KMS-11 (cell line): ENCODE data around the gene ASPG.

Experiments used
- H2AFZ ChIP-seq: fragments of 200-600 bp; sonication (generic); 2 replicates; pipeline ENCODE4 v1.6.1; 2016; ENCODE audit warnings: antibody characterized with exemption, mixed run types, low read depth
- H3K27ac ChIP-seq: fragments of 200-600 bp; sonication (generic); 2 replicates; pipeline ENCODE4 v1.6.1; 2016; ENCODE audit warnings: mild to moderate bottlenecking, mixed run types
- H3K27me3 ChIP-seq: fragments of 200-600 bp; sonication (generic); 2 replicates; pipeline ENCODE4 v1.6.1; 2017; ENCODE audit warnings: mild to moderate bottlenecking, low read depth, mixed run types, moderate library complexity; ENCODE audit not compliant: insufficient read depth
- H3K36me3 ChIP-seq: fragments of 200-600 bp; sonication (generic); 2 replicates; pipeline ENCODE4 v1.6.1; 2017; ENCODE audit warnings: mild to moderate bottlenecking, mixed run types; ENCODE audit not compliant: insufficient read depth
- H3K4me1 ChIP-seq: fragments of 200-600 bp; sonication (generic); 2 replicates; pipeline ENCODE4 v1.6.1; 2016; ENCODE audit warnings: mild to moderate bottlenecking, low read depth, mixed run types; ENCODE audit not compliant: poor library complexity, severe bottlenecking
- H3K4me2 ChIP-seq: fragments of 200-600 bp; sonication (generic); 2 replicates; pipeline ENCODE4 v1.7.0; 2016; ENCODE audit warnings: mild to moderate bottlenecking, mixed run types
- H3K4me3 ChIP-seq: fragments of 200-600 bp; sonication (generic); IDR thresholded peaks from 2 replicates; pipeline ENCODE4 v1.6.1; 2017; ENCODE audit warnings: low read depth, low read length, mixed read lengths; ENCODE audit not compliant: insufficient read depth
- H3K79me2 ChIP-seq: fragments of 200-600 bp; sonication (generic); 2 replicates; pipeline ENCODE4 v1.6.1; 2016; ENCODE audit warnings: low read depth, mixed run types; ENCODE audit not compliant: insufficient read depth
- H3K9ac ChIP-seq: fragments of 200-600 bp; sonication (generic); 2 replicates; pipeline ENCODE4 v1.6.1; 2016; ENCODE audit warnings: mild to moderate bottlenecking, mixed run types
- H4K20me1 ChIP-seq: fragments of 200-600 bp; sonication (generic); 2 replicates; pipeline ENCODE4 v1.6.1; 2016; ENCODE audit warnings: mild to moderate bottlenecking, mixed run types; ENCODE audit not compliant: insufficient read depth
- CTCF ChIP-seq: fragments of 200-600 bp; sonication (generic); conservative IDR thresholded peaks from 2 replicates; pipeline ENCODE4 v1.6.1; 2017; ENCODE audit warnings: low read depth, mild to moderate bottlenecking, antibody characterized with exemption, low read length, moderate library complexity, mixed read lengths

Gene ASPG

GRCh38 chr14:104085032-104085888, at the start of gene ASPG:
Gene ASPG (plus strand): TSS chr14:104085700. CDS start chr14:104085771, 71 bp downstream.
- Histone ChIP-seq H3K9ac (no peak within 1 kb of the TSS), H2AFZ (no peak within 1 kb of the TSS), H3K79me2 (no peaks in the 10 kb centered on the region), H3K4me3 (no peak within 1 kb of the TSS), H4K20me1 (no peaks in the 10 kb centered on the region), H3K36me3 (no peaks in the 10 kb centered on the region), H3K4me2 (no peak within 1 kb of the TSS), H3K27me3 (peaks cover 14% of the 10 kb centered on the region; the same call in 1 of the 2 replicates), H3K4me1 (no peaks in the 10 kb centered on the region), H3K27ac (no peak within 1 kb of the TSS)
- no peak for TF ChIP-seq CTCF

- no peaks in the 10 kb centered on the region for H3K27me3 ChIP-seq
- H3K4me1 ChIP-seq, result no peaks in the 10 kb centered on the region
- H3K36me3 ChIP-seq, result no peaks in the 10 kb centered on the region
- no peak overlapping the region for H3K4me3 ChIP-seq
- no peaks in the 10 kb centered on the region for H3K79me2 ChIP-seq
- H4K20me1 ChIP-seq, result no peaks in the 10 kb centered on the region
- H2AFZ ChIP-seq, result no peak overlapping the region
- no peak overlapping the region for H3K4me2 ChIP-seq
- H3K9ac ChIP-seq, result no peak overlapping the region
- no peak overlapping the region for H3K27ac ChIP-seq
- TF ChIP-seq CTCF, result no peak
Observed at GRCh38 chr14:104036212-104036611, 49.3 kb upstream of the ASPG start.

- Histone ChIP-seq H3K79me2 (no peaks in the 10 kb centered on the region), H3K4me2 (no peak overlapping the region), H3K27me3 (no peaks in the 10 kb centered on the region), H3K27ac (no peak overlapping the region), H2AFZ (no peak overlapping the region), H3K4me1 (no peaks in the 10 kb centered on the region), H3K36me3 (no peaks in the 10 kb centered on the region), H3K4me3 (no peak overlapping the region), H3K9ac (no peak overlapping the region), H4K20me1 (no peaks in the 10 kb centered on the region)
- TF ChIP-seq CTCF, result no peak
Observed at GRCh38 chr14:104037074-104037473, 48.4 kb upstream of the ASPG start.

- Histone ChIP-seq H3K4me2 (no peak overlapping the region), H2AFZ (no peak overlapping the region), H3K9ac (no peak overlapping the region), H3K27me3 (no peaks in the 10 kb centered on the region), H3K27ac (no peak overlapping the region), H4K20me1 (no peaks in the 10 kb centered on the region), H3K4me1 (no peaks in the 10 kb centered on the region), H3K4me3 (no peak overlapping the region), H3K36me3 (no peaks in the 10 kb centered on the region), H3K79me2 (no peaks in the 10 kb centered on the region)
- TF ChIP-seq CTCF, result no peak
Observed at GRCh38 chr14:104037903-104038302, 47.6 kb upstream of the ASPG start.
